Astrocyte (in vitro differentiated cells and primary cell): ENCODE results near the gene RALGDS. TPM values are rescaled to one million over a fixed set of nuclear protein-coding genes. Genes with fewer than 3 reads are reported as not detected.

Source experiments
- DNase-seq: peaks from one replicate; pipeline ENCODE4 v3.0.0-alpha.2; 2010; ENCODE audit warnings: low read depth
- FAIRE-seq: peaks from 2 replicates; lab custom pipeline; 2011; peaks lifted over from hg19 to GRCh38; lab: Jason Lieb, UNC
- H2AFZ ChIP-seq: 2 replicates; pipeline ENCODE4 v1.6.0; 2012; ENCODE audit warnings: low read depth, low read length, inconsistent platforms
- H3K27ac ChIP-seq: 2 replicates; pipeline ENCODE4 v1.5.1; 2011; ENCODE audit warnings: low read depth, low read length, inconsistent platforms
- H3K27me3 ChIP-seq: 2 replicates; pipeline ENCODE4 v1.6.0; 2011; ENCODE audit warnings: low read length, inconsistent platforms; ENCODE audit not compliant: insufficient read depth
- H3K36me3 ChIP-seq: 2 replicates; pipeline ENCODE4 v1.5.1; 2011; ENCODE audit warnings: low read length, inconsistent platforms; ENCODE audit not compliant: insufficient read depth
- H3K4me1 ChIP-seq: 2 replicates; pipeline ENCODE4 v1.5.1; 2011; ENCODE audit warnings: low read length, inconsistent platforms; ENCODE audit not compliant: insufficient read depth
- H3K4me2 ChIP-seq: 2 replicates; pipeline ENCODE4 v1.6.0; 2012; ENCODE audit warnings: low read length, inconsistent platforms
- H3K4me3 ChIP-seq: 2 replicates; pipeline ENCODE4 v1.5.1; 2011; ENCODE audit warnings: low read depth, mild to moderate bottlenecking, low read length, inconsistent platforms; ENCODE audit not compliant: insufficient read depth
- H3K79me2 ChIP-seq: 2 replicates; pipeline ENCODE4 v1.6.0; 2012; ENCODE audit warnings: mild to moderate bottlenecking, low read length, inconsistent platforms; ENCODE audit not compliant: insufficient read depth
- H3K9ac ChIP-seq: 2 replicates; pipeline ENCODE4 v1.6.0; 2012; ENCODE audit warnings: mild to moderate bottlenecking, low read length, inconsistent platforms
- H3K9me3 ChIP-seq: 2 replicates; pipeline ENCODE4 v1.5.1; 2012; ENCODE audit warnings: low read depth, mild to moderate bottlenecking, low read length, inconsistent platforms; ENCODE audit not compliant: insufficient read depth
- H4K20me1 ChIP-seq: 2 replicates; pipeline ENCODE4 v1.6.0; 2012; ENCODE audit warnings: low read length, inconsistent platforms; ENCODE audit not compliant: insufficient read depth
- H3K27ac Mint-ChIP-seq: one replicate; pipeline ENCODE4 v1.8.0; 2021; ENCODE audit warnings: mild to moderate bottlenecking, mixed read lengths; ENCODE audit not compliant: unreplicated experiment
- H3K27me3 Mint-ChIP-seq: one replicate; pipeline ENCODE4 v1.8.0; 2021; ENCODE audit warnings: low read depth, mixed read lengths; ENCODE audit not compliant: unreplicated experiment
- H3K36me3 Mint-ChIP-seq: one replicate; pipeline ENCODE4 v1.8.0; 2021; ENCODE audit warnings: low read depth, mixed read lengths; ENCODE audit not compliant: unreplicated experiment
- H3K4me1 Mint-ChIP-seq: one replicate; pipeline ENCODE4 v1.8.0; 2021; ENCODE audit warnings: low read depth, mixed read lengths; ENCODE audit not compliant: unreplicated experiment
- H3K4me3 Mint-ChIP-seq: one replicate; pipeline ENCODE4 v1.8.0; 2021; ENCODE audit warnings: mild to moderate bottlenecking, moderate library complexity, mixed read lengths; ENCODE audit not compliant: unreplicated experiment
- H3K9me3 Mint-ChIP-seq: one replicate; pipeline ENCODE4 v1.8.0; 2021; ENCODE audit warnings: mild to moderate bottlenecking, mixed read lengths; ENCODE audit not compliant: unreplicated experiment
- CTCF ChIP-seq: IDR thresholded peaks from 2 replicates; pipeline ENCODE4 v1.5.1; 2011; ENCODE audit warnings: low read depth, mild to moderate bottlenecking, inconsistent platforms, low read length, moderate library complexity; ENCODE audit not compliant: insufficient read depth
- EZH2 ChIP-seq: IDR thresholded peaks from 2 replicates; pipeline ENCODE4 v1.6.1; 2012; ENCODE audit warnings: mild to moderate bottlenecking, low read length, inconsistent platforms; ENCODE audit not compliant: insufficient read depth
- total RNA-seq: library from RNA; stranded (reverse); gene quantifications from 2 replicates; pipeline ENCODE4 v1.2.1, GENCODE V29; 2021

The RALGDS gene
- total RNA-seq, 1 donor from 2014 or later = 46.6 TPM

DNA sequence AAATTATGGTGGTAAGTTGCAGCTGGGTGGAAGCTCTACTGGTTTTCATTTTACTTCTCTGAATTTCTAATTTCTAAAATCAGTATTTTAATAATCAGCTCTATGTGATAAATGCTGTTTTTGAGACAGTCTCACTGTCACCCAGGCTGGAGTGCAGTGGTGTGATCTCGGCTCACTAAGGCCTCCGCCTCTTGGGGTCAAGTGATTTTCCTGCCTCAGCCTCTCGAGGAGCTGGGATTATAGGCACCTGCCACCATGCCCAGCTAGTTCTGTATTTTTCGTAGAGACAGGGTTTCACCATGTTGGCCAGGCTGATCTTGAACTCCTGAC lies 1.5 kb upstream of the RALGDS start:
- Histone ChIP-seq H3K27ac (no peak overlapping the region), H3K9me3 (no peaks in the 10 kb centered on the region), H3K4me1 (peaks cover 50% of the 10 kb centered on the region), H2AFZ (no peak overlapping the region), H3K9ac (no peak overlapping the region), H3K4me2 (peak overlapping the region; percentile 48), H3K4me3 (no peak overlapping the region), H4K20me1 (peaks cover 86% of the 10 kb centered on the region), H3K27me3 (no peaks in the 10 kb centered on the region), H3K79me2 (peaks cover 32% of the 10 kb centered on the region), H3K36me3 (no peaks in the 10 kb centered on the region)
- peaks cover 2% of the 10 kb centered on the region for H3K36me3 Mint-ChIP-seq
- no peak for TF ChIP-seq CTCF
- TF ChIP-seq EZH2 = no peak
- no peaks in the 10 kb centered on the region for H3K27me3 Mint-ChIP-seq
- FAIRE-seq = no peak
- no peak for DNase-seq
- no peaks in the 10 kb centered on the region for H3K9me3 Mint-ChIP-seq
- H3K4me3 Mint-ChIP-seq = peak overlapping the region; percentile 50
- H3K4me1 Mint-ChIP-seq = peaks cover 23% of the 10 kb centered on the region
- peak overlapping the region; percentile 58 for H3K27ac Mint-ChIP-seq

- no peak for FAIRE-seq
- H3K27ac ChIP-seq = no peak overlapping the region
- H3K4me1 Mint-ChIP-seq = peaks cover 23% of the 10 kb centered on the region
Measured at GRCh38 chr9:133121915-133122550, 993 bp upstream of the RALGDS start.

More at GRCh38 chr9:133121915-133122550, 993 bp upstream of the RALGDS start:
- Mint-ChIP-seq H3K36me3 (peaks cover 6% of the 10 kb centered on the region), H3K27ac (peak overlapping the region; percentile 18), H3K27me3 (no peaks in the 10 kb centered on the region), H3K4me3 (peak overlapping the region; percentile 62), H3K9me3 (no peaks in the 10 kb centered on the region)
- no peak overlapping the region for H3K4me3 ChIP-seq
- DNase-seq = no peak
- H2AFZ ChIP-seq = no peak overlapping the region
- H3K4me2 ChIP-seq = no peak overlapping the region
- TF ChIP-seq EZH2 = no peak
- TF ChIP-seq CTCF = no peak
- peaks cover 36% of the 10 kb centered on the region for H3K79me2 ChIP-seq
- H4K20me1 ChIP-seq = peaks cover 86% of the 10 kb centered on the region
- H3K27me3 ChIP-seq = no peaks in the 10 kb centered on the region
- H3K4me1 ChIP-seq = peaks cover 47% of the 10 kb centered on the region
- no peak overlapping the region for H3K9ac ChIP-seq
- no peaks in the 10 kb centered on the region for H3K9me3 ChIP-seq
- H3K36me3 ChIP-seq = no peaks in the 10 kb centered on the region
